Cardiac fibroblast (primary cell): ENCODE measurements around the gene PEMT.

Source experiments
- DNase-seq, 2 donors: peaks; one replicate each; pipeline versions ENCODE4 v3.0.0 to v3.0.0-alpha.2; 2010; ENCODE audit warnings: low read depth in 2 of 2
- H3K4me3 ChIP-seq, 2 donors: replicated peaks in 1 of 2; 1 replicate in 1 of 2; 2 replicates in 1 of 2; pipeline ENCODE4 v1.5.1; 2011; ENCODE audit warnings: low read depth in 2 of 2, low read length in 2 of 2, mild to moderate bottlenecking in 2 of 2, moderate library complexity in 1 of 2
- TF ChIP-seq, protein P1 (sequence below): IDR thresholded peaks from one replicate; pipeline ENCODE4 v1.5.1; 2011; ENCODE audit warnings: low read depth, mild to moderate bottlenecking, low read length, inconsistent platforms

PEMT gene

DNA sequence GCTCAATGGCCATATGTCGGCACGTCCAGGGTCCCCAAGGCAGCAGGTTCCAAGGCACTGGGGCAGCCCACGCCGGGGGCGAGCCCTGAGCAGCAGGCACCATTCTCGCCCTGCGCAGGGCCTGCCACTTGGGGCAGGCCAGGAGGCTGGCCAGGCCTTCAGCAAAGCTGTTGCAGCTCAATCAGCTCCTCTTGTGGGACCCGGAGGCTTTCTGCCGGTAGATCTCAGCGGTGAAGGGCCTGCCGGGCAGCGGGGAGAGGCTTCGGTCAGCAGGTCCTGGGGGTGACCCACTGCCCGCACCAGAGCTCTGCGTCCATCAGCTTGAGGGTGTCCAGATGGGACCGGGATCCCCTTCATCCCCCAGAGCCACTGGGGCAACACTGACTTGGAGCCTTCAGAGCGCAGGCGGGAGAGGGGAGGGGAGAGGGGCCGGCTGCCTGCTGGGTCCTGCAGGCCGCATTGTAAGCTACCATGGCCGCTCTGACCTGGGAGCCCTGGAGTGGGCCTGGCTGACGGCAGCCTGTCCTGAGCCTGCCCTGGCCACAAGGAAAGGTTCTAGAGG, 85.8 kb downstream of the PEMT start:
- TF ChIP-seq, protein P1, sequence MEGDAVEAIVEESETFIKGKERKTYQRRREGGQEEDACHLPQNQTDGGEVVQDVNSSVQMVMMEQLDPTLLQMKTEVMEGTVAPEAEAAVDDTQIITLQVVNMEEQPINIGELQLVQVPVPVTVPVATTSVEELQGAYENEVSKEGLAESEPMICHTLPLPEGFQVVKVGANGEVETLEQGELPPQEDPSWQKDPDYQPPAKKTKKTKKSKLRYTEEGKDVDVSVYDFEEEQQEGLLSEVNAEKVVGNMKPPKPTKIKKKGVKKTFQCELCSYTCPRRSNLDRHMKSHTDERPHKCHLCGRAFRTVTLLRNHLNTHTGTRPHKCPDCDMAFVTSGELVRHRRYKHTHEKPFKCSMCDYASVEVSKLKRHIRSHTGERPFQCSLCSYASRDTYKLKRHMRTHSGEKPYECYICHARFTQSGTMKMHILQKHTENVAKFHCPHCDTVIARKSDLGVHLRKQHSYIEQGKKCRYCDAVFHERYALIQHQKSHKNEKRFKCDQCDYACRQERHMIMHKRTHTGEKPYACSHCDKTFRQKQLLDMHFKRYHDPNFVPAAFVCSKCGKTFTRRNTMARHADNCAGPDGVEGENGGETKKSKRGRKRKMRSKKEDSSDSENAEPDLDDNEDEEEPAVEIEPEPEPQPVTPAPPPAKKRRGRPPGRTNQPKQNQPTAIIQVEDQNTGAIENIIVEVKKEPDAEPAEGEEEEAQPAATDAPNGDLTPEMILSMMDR: no peak
- no peak for DNase-seq
- no peak overlapping the region for H3K4me3 ChIP-seq

DNA sequence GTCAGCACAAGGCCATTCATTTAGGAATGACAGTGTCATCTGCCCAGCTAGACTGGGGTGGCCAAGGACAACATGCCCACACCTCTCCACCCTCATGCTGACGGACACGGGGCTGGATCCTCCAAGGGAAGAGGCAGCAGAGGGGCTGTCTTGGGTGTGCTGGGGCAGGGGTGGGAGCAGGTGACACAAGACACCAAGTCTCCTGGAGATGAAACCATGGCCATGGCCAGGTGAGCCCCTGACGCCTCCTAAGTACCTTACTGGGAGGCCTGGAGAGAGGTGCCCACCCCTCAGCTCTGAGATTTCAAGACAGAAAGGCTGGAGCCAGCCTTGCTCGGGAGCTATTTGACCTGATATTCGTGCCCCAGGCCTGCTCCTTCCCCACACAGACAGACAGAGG, 86.4 kb downstream of the PEMT start:
- DNase-seq: no peak
- H3K4me3 ChIP-seq: no peak overlapping the region
- TF ChIP-seq, protein P1: no peak

DNA sequence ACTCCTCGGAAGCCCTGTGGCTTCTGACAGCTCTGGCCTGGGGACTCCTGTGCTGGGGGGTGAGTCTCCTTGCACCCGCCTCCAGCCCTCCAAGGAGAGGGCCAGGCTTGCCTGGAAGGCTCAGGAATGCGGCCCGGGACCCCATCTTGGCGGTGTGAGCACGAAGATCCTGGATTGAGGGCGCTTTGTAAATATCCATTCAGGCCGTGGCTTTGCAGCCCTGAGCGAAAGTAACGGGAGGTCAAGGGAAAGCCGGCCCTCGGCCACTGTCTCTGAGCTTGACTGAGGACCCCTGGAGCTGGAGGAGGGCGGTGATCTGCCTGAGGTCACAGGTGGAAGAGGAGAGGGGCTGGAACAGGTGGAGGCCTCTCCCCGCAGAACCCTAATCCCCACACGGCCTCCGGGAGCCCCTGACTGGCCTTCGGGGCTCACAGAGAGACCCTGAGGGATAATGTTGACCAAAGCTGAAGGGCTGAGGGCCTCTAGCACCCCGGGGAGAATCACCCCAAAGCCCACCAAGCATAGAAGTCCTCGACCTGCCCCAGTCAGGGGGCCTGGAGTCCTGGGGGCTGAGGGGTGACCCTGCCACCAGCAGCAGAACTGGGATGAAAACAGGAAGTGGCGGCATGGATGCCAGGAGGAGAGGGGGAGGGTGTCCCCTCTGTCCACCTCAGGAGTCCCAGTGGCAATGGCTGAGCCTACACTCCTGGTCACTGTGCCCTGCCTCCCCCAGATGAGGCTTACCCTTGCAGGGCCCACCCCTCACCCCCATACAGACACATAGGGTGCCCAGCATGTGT, 87.0 kb downstream of the PEMT start:
- TF ChIP-seq, protein P1: no peak
- no peak overlapping the region for H3K4me3 ChIP-seq
- DNase-seq: no peak

DNA sequence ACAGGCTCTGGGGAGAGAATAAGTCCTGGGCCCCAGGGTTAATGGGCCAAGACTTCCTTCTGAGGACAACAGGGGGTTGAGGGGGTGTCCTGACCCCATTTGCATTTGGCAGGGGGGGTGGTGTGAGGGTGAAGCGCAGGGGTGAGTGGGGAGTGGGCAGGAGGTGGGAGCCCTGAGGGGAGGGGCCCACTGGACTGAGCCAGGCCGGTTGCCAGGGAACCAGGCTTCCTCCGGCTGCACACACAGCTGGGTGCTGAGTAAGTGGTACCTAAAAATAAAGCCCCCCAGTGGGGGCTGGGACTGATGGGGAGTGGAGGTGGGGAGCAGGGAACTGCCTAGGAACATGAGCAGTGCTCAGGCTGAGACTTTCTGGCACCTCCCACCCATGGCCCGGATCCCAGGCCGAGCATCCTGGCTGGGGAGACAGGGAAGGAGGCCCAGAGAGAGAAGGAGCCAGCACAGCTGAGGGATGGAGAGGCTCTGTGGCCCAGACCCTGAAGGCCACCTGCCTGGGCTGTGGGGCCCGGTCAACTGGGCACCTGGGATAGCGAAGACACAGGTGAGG, 87.9 kb downstream of the PEMT start:
- no peak overlapping the region for H3K4me3 ChIP-seq
- TF ChIP-seq, protein P1: no peak
- peak in 1 of 2 donors; percentile 16 for DNase-seq

DNA sequence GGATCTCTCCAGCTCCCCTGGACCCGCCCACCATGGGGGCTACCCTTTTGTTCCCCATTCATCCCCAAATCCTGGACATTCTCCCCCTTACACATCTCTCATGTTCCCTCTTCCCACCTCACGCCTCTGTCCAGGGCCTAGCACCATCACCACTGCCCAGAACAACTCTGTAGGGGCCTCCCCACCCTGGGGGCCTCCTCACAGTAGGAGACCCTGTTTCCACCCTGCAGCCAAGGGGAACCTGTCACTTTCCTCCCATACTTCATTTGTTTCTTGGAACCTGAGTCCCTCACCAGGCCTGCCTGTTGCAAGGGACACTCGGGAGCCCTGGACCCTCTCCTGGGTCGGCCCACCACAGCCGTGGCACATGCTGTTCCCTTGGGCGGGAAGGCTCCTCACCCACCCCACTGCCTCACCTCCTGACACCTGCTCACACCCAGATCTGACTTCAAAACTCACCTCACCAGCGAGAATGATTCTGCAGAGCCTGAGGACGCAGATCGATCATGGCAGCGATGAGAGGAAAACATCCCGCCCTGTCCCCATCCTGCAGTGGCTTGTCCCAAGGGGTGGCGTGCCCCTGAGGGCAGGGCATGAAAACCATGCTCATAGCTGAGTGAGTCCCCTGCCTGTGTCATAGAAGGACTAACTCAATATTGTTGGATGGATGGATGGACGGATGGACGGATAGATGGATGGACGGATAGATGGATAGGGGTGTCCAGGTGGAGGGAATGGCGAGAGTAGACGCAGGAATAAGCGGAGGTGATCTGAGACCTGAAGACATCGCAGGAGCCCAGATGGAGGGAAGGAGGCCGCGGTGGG, 88.6 kb downstream of the PEMT start:
- no peak for DNase-seq
- H3K4me3 ChIP-seq: no peak overlapping the region
- TF ChIP-seq, protein P1: no peak

DNA sequence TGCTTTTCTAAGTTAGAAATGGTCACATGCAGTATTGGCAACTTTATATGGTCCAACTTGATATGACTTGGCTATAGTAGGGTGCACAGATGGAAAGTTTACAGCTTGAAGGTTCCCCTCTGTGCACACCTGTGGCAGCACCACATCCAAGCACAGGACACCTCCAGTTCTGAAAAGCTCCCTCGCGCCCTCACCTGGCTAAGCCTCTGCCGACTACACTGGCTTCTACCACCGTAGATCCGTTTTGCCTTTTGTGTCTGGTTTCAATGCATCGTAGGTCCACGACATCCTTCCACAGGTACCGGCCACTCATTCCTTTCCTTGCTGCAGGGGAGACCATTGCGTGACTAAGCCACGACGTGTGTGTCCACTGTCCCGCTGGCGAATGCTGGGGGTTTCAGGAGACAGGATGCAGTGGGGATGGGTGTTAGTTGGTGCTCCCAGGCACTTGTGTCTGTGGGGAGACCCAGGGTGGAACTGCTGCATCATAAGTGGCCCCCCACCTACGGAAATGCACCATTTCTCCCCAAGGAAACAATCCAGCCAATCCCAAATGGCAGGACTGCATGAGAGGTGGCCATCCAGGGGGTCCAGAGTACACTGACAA, 90.4 kb downstream of the PEMT start:
- DNase-seq: peak; percentile 12 to 31
- H3K4me3 ChIP-seq: no peak overlapping the region
- TF ChIP-seq, protein P1: peak; percentile 42
